Uterus (tissue), 4 donors: ENCODE measurements around the gene RAD51AP1. TPM values are rescaled to one million over a fixed set of nuclear protein-coding genes. Genes with fewer than 3 reads are reported as not detected.

Experiments
- DNase-seq, 2 donors: peaks; one replicate each; pipeline ENCODE4 v3.0.0-alpha.2; 2019 to 2020
- H3K27ac ChIP-seq, 2 donors: fragments of 200-600 bp; sonication (generic); 1 replicate in 1 of 2; 2 replicates in 1 of 2; pipeline ENCODE4 v1.5.1; 2016 to 2018
- H3K27me3 ChIP-seq, 2 donors: fragments of 200-600 bp; sonication (generic); one replicate each; pipeline ENCODE4 v1.5.1; 2018 to 2019; ENCODE audit warnings: control low read depth in 1 of 2
- H3K36me3 ChIP-seq, 2 donors: fragments of 200-600 bp; sonication (generic); one replicate each; pipeline ENCODE4 v1.5.1; 2019; ENCODE audit warnings: control low read depth in 1 of 2
- H3K4me1 ChIP-seq, 2 donors: fragments of 200-600 bp; sonication (generic); one replicate each; pipeline ENCODE4 v1.5.1; 2018 to 2019; ENCODE audit warnings: control low read depth in 1 of 2
- H3K4me3 ChIP-seq, 2 donors: fragments of 200-600 bp; sonication (generic); 1 replicate in 1 of 2; 2 replicates in 1 of 2; pipeline ENCODE4 v1.5.1; 2018 to 2019; ENCODE audit warnings: mild to moderate bottlenecking in 1 of 2
- H3K9me3 ChIP-seq, 2 donors: fragments of 200-600 bp; sonication (generic); one replicate each; pipeline ENCODE4 v1.5.1; 2019; ENCODE audit warnings: control low read depth in 1 of 2
- CTCF ChIP-seq, 4 experiments: fragments of 200-600 bp in 2 of 4; fragments of 450-650 bp in 2 of 4; sonication (generic) in 2 of 4; IDR thresholded peaks; one replicate each; pipeline ENCODE4 v1.5.1; 2016 to 2019; ENCODE audit warnings: antibody characterized with exemption in 4 of 4, mild to moderate bottlenecking in 2 of 4, moderate library complexity in 1 of 4
- POLR2A ChIP-seq, 2 donors: fragments of 450-650 bp; IDR thresholded peaks; one replicate each; pipeline ENCODE4 v1.6.1; 2016; ENCODE audit warnings: antibody characterized with exemption in 2 of 2, mild to moderate bottlenecking in 1 of 2, moderate library complexity in 1 of 2
- intact Hi-C: fragments of 100-400 bp; cut with DNase I; formaldehyde crosslinking; loops from one replicate; pipeline ENCODE4 v1.15.1; 2023; ENCODE audit warnings: low total_unique reads
- total RNA-seq, 4 donors: library from RNA; depleted of rRNA in 3 of 4; stranded (reverse); fragments of >200 nt in 3 of 4; gene quantifications; one replicate each; pipeline versions ENCODE4 v1.1.0 to v1.2.4, GENCODE V29; 2014 to 2023
- donor health status: DM: yes; HTN: yes; CAD: no.

RAD51AP1 gene
- total RNA-seq, 4 donors from 2014 or later = 1.3 to 22.8 TPM; not detected in 2

GRCh38 chr12:4526923-4527546 is 11.7 kb upstream of the RAD51AP1 start:
- Histone ChIP-seq H3K27me3 (no peaks in the 10 kb centered on the region), H3K27ac (no peak overlapping the region), H3K4me3 (no peak overlapping the region), H3K9me3 (no peaks in the 10 kb centered on the region), H3K36me3 (no peaks in the 10 kb centered on the region), H3K4me1 (no peaks in the 10 kb centered on the region)
- intact Hi-C loops = no loop called here
- no peak for DNase-seq
- TF ChIP-seq POLR2A (IDR thresholded peaks at IDR 0.05) (no peak), CTCF (IDR thresholded peaks at IDR 0.05) (peak in 2 of 4 experiments; percentile 41 to 50)

GRCh38 chr12:4530160-4530559 is 8.5 kb upstream of the RAD51AP1 start:
- Histone ChIP-seq H3K36me3 (no peaks in the 10 kb centered on the region), H3K9me3 (no peaks in the 10 kb centered on the region), H3K27ac (no peak overlapping the region), H3K4me3 (no peak overlapping the region), H3K4me1 (no peaks in the 10 kb centered on the region), H3K27me3 (no peaks in the 10 kb centered on the region)
- intact Hi-C loops = no loop called here
- TF ChIP-seq CTCF (IDR thresholded peaks at IDR 0.05) (no peak), POLR2A (IDR thresholded peaks at IDR 0.05) (no peak)
- DNase-seq = no peak

- Histone ChIP-seq H3K27ac (no peak overlapping the region), H3K27me3 (no peaks in the 10 kb centered on the region), H3K9me3 (no peaks in the 10 kb centered on the region), H3K36me3 (no peaks in the 10 kb centered on the region), H3K4me1 (no peaks in the 10 kb centered on the region), H3K4me3 (no peak overlapping the region)
- DNase-seq = no peak
- intact Hi-C loops = no loop called here
- TF ChIP-seq CTCF (IDR thresholded peaks at IDR 0.05) (no peak), POLR2A (IDR thresholded peaks at IDR 0.05) (no peak)
These were observed 7.6 kb upstream of the RAD51AP1 start for GRCh38 chr12:4530982-4531586.

- no peak for DNase-seq
- Histone ChIP-seq H3K9me3 (no peaks in the 10 kb centered on the region), H3K27me3 (no peaks in the 10 kb centered on the region), H3K4me1 (peaks cover 5 to 11% of the 10 kb centered on the region in 2 donors), H3K27ac (no peak overlapping the region), H3K4me3 (no peak overlapping the region), H3K36me3 (no peaks in the 10 kb centered on the region)
- intact Hi-C loops = no loop called here
- TF ChIP-seq POLR2A (IDR thresholded peaks at IDR 0.05) (no peak), CTCF (IDR thresholded peaks at IDR 0.05) (no peak)
These were observed 3.6 kb upstream of the RAD51AP1 start for GRCh38 chr12:4535092-4535491.

GRCh38 chr12:4535871-4536270 is 2.8 kb upstream of the RAD51AP1 start:
- no peak overlapping the region for H3K27ac ChIP-seq
- no peak for TF ChIP-seq CTCF (IDR thresholded peaks at IDR 0.05)
- TF ChIP-seq POLR2A (IDR thresholded peaks at IDR 0.05) = no peak
- DNase-seq = no peak
- H3K36me3 ChIP-seq = no peaks in the 10 kb centered on the region
- no peak overlapping the region for H3K4me3 ChIP-seq
- intact Hi-C loops = no loop called here
- peaks cover 5 to 11% of the 10 kb centered on the region in 2 donors for H3K4me1 ChIP-seq
- H3K9me3 ChIP-seq = no peaks in the 10 kb centered on the region
- no peaks in the 10 kb centered on the region for H3K27me3 ChIP-seq
